Skeletal muscle tissue (tissue), 4 donors: ENCODE results near the gene TMEM134. TPM values are rescaled to one million over a fixed set of nuclear protein-coding genes. Genes with fewer than 3 reads are reported as not detected.

Experiments used
- H3K27ac ChIP-seq: one replicate; pipeline ENCODE4 v1.7.0; 2013; ENCODE audit warnings: mild to moderate bottlenecking, low read depth, low read length, inconsistent platforms
- H3K27me3 ChIP-seq, 3 donors: one replicate each; pipeline ENCODE4 v1.7.0; 2013; ENCODE audit warnings: low read length in 3 of 3; ENCODE audit not compliant: control insufficient read depth in 3 of 3, insufficient read depth in 3 of 3
- H3K36me3 ChIP-seq, 3 donors: one replicate each; pipeline ENCODE4 v1.7.0; 2013; ENCODE audit warnings: low read length in 3 of 3; ENCODE audit not compliant: control insufficient read depth in 3 of 3, insufficient read depth in 3 of 3
- H3K4me1 ChIP-seq, 3 donors: one replicate each; pipeline ENCODE4 v1.7.0; 2013; ENCODE audit warnings: low read length in 3 of 3, mild to moderate bottlenecking in 3 of 3; ENCODE audit not compliant: control insufficient read depth in 3 of 3, insufficient read depth in 3 of 3
- H3K4me3 ChIP-seq, 3 donors: one replicate each; pipeline ENCODE4 v1.7.0; 2013; ENCODE audit warnings: low read length in 3 of 3
- H3K9ac ChIP-seq, 3 donors: one replicate each; pipeline ENCODE4 v1.7.0; 2013; ENCODE audit warnings: low read length in 3 of 3, mild to moderate bottlenecking in 3 of 3, moderate library complexity in 2 of 3, low read depth in 1 of 3
- H3K9me3 ChIP-seq, 3 donors: one replicate each; pipeline ENCODE4 v1.7.0; 2013; ENCODE audit warnings: low read length in 3 of 3; ENCODE audit not compliant: control insufficient read depth in 3 of 3
- total RNA-seq: library from RNA; depleted of rRNA; stranded (reverse); fragments of >200 nt; gene quantifications from one replicate; pipeline ENCODE4 v1.2.3, GENCODE V29; 2014
- donor health status: Osteomylitis.

Gene TMEM134
- total RNA-seq, 1 donor from 2014 or later: 17.2 TPM

DNA sequence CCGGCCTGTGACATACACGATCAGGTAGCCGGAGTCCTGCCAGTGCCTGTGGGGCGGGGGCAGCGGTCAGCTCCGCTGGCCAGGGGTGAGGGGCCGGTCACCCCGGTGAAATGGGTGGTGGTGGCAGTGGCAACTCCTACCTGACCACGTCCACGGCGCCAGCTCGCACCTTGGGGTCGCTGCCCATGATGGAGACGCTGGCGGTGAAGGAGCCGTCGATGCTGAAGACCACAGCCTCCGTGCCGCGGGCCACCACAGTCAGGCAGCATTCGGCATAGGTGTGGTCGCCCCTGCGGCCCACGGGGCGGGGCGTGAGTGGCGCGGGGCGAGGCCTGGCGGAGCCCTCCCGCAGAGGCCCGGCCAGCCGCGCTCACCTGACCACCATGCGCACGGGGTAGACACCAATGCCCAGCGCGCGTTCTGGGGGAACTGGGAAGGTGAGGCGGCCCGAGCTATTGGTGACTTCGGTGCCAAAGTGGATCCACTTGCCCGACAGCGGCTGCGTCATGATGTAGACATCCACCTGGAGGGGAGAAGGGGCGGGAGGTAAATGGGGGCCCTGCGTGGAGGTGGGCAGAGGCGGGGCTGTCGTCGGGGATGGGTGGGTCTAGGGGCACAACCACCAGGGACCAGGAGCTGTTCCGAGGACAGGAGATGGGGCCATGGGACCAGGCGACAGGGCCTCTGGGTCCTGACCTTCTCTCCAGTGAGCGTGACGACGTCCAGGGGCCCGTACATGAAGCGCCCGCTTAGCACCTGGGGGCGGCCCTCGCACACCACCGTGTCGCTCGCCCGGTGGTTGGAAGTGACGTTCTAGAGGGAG is 24.7 kb upstream of the TMEM134 start:
- no peak overlapping the region for H3K4me3 ChIP-seq
- H3K9me3 ChIP-seq: no peaks in the 10 kb centered on the region
- H3K36me3 ChIP-seq: peaks cover 15 to 21% (median 19%) of the 10 kb centered on the region in 3 donors
- H3K27me3 ChIP-seq: no peaks in the 10 kb centered on the region
- H3K9ac ChIP-seq: no peak overlapping the region
- H3K27ac ChIP-seq: no peak overlapping the region
- peaks cover 0 to 4% (median 2%) of the 10 kb centered on the region in 3 donors for H3K4me1 ChIP-seq

GRCh38 chr11:67492801-67493547 is 23.9 kb upstream of the TMEM134 start:
- peaks cover 14 to 22% (median 20%) of the 10 kb centered on the region in 3 donors for H3K36me3 ChIP-seq
- H3K27ac ChIP-seq: no peak overlapping the region
- H3K9ac ChIP-seq: no peak overlapping the region
- H3K27me3 ChIP-seq: no peaks in the 10 kb centered on the region
- no peaks in the 10 kb centered on the region for H3K9me3 ChIP-seq
- H3K4me3 ChIP-seq: no peak overlapping the region
- H3K4me1 ChIP-seq: peaks cover 0 to 4% (median 0%) of the 10 kb centered on the region in 3 donors

DNA sequence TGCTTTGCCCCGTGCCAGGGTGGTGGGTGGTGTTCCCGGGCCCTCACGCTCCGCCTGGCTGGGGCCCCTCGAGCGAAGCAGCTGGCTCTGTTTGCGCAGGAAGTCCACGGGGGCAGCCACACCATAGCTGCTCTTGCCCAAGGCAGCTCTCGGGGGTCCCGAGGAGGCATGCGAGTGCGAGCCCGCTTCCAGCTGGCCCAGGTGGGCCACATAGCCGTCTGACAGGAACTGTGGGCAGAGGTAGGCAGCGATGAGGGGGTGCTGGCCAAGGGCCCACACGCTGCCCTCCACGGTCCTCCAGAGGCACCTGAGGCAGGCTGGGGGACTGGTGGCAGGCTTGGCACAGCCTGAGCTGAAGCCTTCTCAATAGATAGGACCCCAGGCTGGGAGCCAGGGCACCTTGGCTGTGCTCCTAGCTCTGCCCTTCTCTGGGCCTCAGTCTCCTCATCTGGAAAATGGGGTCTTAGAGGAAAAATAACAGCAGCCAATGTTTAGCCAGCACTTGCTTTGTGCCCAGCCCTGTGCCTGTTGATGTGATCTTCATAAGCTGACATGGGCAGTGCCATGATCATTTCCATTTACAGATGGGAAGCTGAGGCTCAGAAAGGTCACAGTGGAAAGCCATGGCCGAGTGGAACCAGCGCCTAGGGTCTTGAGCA is 23.1 kb upstream of the TMEM134 start:
- Histone ChIP-seq H3K36me3 (peaks cover 16 to 27% (median 26%) of the 10 kb centered on the region in 3 donors), H3K27me3 (no peaks in the 10 kb centered on the region), H3K9me3 (no peaks in the 10 kb centered on the region), H3K4me3 (no peak overlapping the region), H3K9ac (no peak overlapping the region), H3K27ac (no peak overlapping the region), H3K4me1 (peaks cover 0 to 4% (median 0%) of the 10 kb centered on the region in 3 donors)

DNA sequence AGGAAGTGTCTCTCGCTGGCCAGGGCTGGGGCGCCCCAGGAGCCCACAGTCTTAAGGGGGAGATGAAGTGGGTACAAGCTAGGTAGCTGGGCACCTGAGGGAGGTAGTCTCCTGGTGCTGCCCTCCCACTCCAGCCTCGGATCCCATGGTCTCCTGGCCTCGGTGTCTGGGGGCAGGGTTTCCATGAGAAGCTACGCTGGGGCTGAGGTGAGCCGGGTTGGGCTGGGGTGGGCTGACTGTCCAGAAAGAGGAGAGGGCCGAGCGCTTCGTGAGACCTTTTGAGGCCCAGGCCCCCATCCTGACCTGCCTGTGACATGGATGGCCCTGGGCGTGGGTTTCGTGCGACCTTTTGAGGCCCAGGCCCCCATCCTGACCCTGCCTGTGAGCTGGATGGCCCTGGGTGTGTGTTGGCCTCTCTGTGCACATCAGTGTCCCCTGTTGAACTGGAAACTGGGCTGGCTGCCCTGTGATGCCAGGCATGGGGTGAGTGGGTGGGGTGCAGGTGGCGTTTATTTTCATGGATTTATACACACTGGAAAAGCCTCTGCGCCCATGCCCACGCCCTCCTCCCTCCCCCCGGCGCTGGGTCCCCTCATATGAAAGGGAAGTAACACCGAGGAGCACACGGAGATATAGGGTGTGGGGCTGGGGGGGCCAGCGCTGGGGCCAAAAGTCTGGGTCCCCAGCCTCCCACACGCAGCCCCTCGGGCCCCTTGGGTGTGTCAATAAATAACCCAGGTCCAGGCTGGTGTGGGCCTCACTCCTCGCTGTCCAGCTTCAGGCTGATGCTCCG is 22.4 kb upstream of the TMEM134 start:
- Histone ChIP-seq H3K27ac (no peak overlapping the region), H3K27me3 (no peaks in the 10 kb centered on the region), H3K9ac (no peak overlapping the region), H3K9me3 (no peaks in the 10 kb centered on the region), H3K4me1 (peaks cover 0 to 4% (median 0%) of the 10 kb centered on the region in 3 donors), H3K4me3 (no peak overlapping the region), H3K36me3 (peaks cover 21 to 30% (median 29%) of the 10 kb centered on the region in 3 donors)

GRCh38 chr11:67490727-67491065 is 21.6 kb upstream of the TMEM134 start:
- Histone ChIP-seq H3K4me1 (peaks cover 0 to 9% (median 0%) of the 10 kb centered on the region in 3 donors), H3K36me3 (peaks cover 20 to 30% (median 29%) of the 10 kb centered on the region in 3 donors), H3K9ac (no peak overlapping the region), H3K4me3 (no peak overlapping the region), H3K9me3 (no peaks in the 10 kb centered on the region), H3K27me3 (no peaks in the 10 kb centered on the region), H3K27ac (no peak overlapping the region)

- Histone ChIP-seq H3K27ac (no peak overlapping the region), H3K9me3 (no peaks in the 10 kb centered on the region), H3K36me3 (peaks cover 20 to 30% (median 29%) of the 10 kb centered on the region in 3 donors), H3K27me3 (no peaks in the 10 kb centered on the region), H3K4me3 (no peak overlapping the region), H3K4me1 (peaks cover 0 to 9% (median 0%) of the 10 kb centered on the region in 3 donors), H3K9ac (no peak overlapping the region)
Observed at GRCh38 chr11:67489885-67490726, 21.1 kb upstream of the TMEM134 start.

DNA sequence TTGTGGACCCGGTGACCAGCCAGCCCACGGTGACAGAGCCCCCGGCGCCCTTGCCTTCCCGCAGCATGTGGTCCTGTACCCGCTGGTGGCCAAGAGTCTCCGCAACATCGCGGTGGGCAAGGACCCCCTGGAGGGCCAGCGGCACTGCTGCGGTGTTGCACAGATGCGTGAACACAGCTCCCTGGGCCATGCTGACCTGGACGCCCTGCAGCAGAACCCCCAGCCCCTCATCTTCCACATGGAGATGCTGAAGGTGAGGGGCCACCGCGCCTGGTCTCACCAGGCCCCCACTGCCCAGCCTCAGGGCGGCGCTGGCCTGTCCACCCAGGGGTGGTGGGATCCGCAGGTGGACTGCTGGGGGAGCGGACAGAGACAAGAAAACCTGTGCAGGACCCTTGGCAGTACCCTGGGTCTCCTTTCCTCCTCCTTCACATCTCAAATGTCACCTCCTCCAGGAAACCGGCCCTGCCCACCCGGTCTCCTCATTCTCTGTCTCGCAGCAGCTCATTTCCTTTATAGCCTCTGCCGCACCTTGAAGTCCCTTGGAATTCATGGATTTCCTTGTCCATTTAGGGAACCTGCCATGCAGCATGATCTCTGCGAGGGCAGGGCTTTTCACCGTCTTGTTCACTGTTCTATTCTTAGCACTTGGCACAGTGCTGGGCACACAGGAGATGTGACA is 20.3 kb upstream of the TMEM134 start:
- H3K27me3 ChIP-seq: no peaks in the 10 kb centered on the region
- peaks cover 4 to 16% (median 6%) of the 10 kb centered on the region in 3 donors for H3K4me1 ChIP-seq
- no peaks in the 10 kb centered on the region for H3K9me3 ChIP-seq
- no peak overlapping the region for H3K27ac ChIP-seq
- no peak overlapping the region for H3K4me3 ChIP-seq
- H3K36me3 ChIP-seq: peaks cover 20 to 30% (median 29%) of the 10 kb centered on the region in 3 donors
- H3K9ac ChIP-seq: no peak overlapping the region

DNA sequence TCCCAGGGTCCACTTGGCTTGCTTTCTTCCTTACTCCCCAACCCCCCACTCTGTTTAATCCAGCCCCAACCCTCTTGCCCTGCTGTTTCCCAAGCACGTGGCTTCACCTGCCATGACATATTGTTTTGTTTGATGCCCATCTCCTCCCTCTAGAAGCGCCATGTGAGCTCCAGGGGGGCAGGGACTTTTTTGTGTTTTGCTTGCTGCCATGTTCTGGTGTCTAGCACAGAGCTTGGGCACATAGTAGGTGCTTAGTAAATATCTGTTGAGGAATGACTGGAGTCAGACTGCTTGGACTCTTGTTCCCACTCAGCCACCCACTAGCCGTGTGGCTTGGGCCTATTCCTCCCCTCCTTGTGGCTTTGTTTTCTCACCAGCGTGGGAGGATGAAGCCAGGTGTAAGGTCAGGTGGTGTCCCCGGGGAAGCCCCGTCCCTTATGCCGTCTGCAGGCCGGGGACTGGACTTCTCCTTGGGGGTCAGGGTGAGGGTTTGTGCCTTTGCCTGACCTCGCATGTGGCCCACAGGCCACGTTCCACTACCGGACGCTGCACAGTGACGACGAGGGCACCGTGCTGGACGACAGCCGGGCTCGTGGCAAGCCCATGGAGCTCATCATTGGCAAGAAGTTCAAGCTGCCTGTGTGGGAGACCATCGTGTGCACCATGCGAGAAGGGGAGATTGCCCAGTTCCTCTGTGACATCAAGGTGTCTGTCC is 17.6 kb upstream of the TMEM134 start:
- peaks cover 17 to 30% (median 18%) of the 10 kb centered on the region in 3 donors for H3K4me1 ChIP-seq
- H3K36me3 ChIP-seq: peaks cover 17 to 25% (median 25%) of the 10 kb centered on the region in 3 donors
- H3K27ac ChIP-seq: no peak overlapping the region
- no peaks in the 10 kb centered on the region for H3K27me3 ChIP-seq
- no peaks in the 10 kb centered on the region for H3K9me3 ChIP-seq
- H3K9ac ChIP-seq: no peak overlapping the region
- no peak overlapping the region for H3K4me3 ChIP-seq
